ENCODE measurements around the gene PREX1. TPM values are rescaled to one million over a fixed set of nuclear protein-coding genes. Genes with fewer than 3 reads are reported as not detected.

PREX1 gene
- total RNA-seq, 1 donor from 2014 or later: 66.0 TPM

DNA sequence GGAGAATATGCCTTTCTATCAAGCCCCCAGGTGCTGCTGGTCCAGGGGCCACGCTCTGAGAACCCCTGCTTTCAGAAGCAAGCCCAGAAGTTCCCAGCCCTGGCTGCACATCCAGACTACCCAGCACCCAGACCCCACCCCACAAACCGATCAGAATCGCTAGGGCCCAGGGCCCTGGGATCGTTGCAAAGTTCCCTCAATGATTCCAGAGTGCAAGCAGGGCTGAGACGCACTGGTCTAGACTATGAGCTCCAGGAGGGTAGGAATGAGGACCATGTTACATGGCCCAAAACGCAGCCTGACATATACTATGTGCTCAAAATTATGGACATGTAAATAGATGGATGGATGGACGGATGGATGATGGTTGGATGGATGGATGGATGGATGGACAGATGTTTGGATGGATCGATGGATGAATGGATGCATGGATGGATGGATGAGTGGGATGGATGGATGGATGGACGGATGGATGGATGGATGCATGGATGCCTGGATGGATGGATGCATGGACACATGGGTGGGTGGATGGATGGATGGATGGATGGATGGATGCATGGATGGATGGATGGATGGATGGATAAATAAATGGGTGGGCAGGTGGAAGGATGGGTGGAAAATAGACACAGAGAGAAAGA lies 194.1 kb downstream of the PREX1 start:
- Histone ChIP-seq H3K9me3 (no peaks in the 10 kb centered on the region), H3K27me3 (no peaks in the 10 kb centered on the region), H3K36me3 (peaks cover 25% of the 10 kb centered on the region), H3K27ac (no peak overlapping the region), H3K4me3 (no peak overlapping the region), H3K4me1 (no peaks in the 10 kb centered on the region)
- DNase-seq: no peak
- TF ChIP-seq, protein P1, sequence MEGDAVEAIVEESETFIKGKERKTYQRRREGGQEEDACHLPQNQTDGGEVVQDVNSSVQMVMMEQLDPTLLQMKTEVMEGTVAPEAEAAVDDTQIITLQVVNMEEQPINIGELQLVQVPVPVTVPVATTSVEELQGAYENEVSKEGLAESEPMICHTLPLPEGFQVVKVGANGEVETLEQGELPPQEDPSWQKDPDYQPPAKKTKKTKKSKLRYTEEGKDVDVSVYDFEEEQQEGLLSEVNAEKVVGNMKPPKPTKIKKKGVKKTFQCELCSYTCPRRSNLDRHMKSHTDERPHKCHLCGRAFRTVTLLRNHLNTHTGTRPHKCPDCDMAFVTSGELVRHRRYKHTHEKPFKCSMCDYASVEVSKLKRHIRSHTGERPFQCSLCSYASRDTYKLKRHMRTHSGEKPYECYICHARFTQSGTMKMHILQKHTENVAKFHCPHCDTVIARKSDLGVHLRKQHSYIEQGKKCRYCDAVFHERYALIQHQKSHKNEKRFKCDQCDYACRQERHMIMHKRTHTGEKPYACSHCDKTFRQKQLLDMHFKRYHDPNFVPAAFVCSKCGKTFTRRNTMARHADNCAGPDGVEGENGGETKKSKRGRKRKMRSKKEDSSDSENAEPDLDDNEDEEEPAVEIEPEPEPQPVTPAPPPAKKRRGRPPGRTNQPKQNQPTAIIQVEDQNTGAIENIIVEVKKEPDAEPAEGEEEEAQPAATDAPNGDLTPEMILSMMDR (IDR thresholded peaks at IDR 0.05): no peak
- intact Hi-C loops (cut with DNase I): loop anchor here (10.0 kb wide), 1 partner anchor 849 kb away; the partner anchor contains the start of gene SULF2
- ATAC-seq: no peak

DNA sequence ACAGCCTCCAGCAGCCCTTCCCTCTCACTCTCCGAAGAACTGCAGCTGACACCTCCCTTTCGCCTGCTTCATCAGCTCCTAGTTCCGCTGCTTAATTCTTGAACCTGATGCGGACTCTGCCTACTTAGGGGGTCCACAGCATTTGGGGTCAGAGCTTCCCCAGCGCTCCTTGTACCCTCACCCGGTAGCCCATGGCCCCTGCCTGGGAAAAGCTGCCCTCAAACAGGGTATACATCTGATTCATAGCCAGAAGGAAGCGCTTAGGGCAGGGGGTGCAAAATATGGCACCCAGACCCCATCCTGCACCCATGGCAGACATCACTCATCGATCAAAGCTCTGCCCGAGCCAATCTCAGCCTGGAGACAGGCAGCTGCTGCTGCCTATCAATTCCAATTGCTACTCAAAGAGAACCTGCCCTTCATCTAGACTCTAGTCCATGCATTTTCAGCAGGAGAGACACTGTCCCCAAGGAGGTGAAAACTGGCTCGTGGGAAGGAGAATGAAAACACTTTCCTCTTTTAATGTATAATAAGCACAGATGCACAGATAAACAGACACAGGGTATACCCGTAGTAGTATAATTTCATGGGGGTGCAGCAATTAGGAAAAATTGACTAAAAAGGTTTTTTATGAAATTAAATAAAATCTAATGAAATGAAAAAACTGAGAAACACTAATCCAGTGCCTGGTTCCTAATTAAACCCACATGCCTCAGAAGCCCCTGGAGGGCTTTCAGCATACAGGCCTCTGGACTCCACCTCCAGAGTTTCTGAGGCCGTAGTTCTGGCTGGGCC lies 194.8 kb downstream of the PREX1 start:
- peaks cover 25% of the 10 kb centered on the region for H3K36me3 ChIP-seq
- no peaks in the 10 kb centered on the region for H3K27me3 ChIP-seq

DNA sequence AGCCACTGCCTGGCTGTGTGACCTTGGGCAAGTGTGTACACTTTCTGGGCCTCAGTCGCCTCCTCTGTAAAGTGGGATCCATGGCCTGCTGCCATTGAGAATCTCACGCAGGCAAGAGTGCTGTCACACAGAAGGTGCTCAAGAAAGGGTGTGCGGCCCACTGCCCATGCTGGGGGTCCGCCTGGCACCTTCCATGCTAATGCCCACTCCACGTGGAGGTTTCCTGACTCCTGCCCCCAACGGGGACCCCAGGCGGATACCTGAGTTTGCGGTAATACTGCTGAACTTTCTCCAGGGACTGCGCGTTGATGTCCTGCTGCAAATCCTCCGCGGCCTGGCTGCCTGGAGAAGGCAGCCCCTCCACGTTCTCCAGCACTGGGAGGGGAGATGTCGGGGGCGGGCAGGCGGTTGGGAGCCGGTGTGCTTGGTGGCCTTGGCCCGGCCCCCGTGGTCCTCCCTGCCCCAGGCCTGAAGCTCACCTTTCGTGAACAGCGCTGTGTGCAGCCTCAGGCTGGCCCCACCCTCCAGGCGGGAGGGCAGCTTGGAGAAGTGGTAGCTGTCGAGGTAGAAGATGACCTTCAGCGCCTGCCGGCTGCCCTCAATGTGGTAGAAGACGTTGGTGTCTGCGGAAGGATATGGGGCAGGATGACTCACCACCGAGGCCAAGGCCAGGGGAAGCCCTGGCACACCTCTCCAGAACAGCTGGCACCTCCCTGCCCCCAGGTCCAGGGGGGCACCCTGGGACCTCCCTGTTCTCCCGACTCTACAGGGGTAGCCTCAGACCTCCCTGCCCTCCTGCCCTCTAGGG lies 195.6 kb downstream of the PREX1 start:
- Histone ChIP-seq H3K4me3 (no peak overlapping the region), H3K27ac (no peak overlapping the region), H3K9me3 (no peaks in the 10 kb centered on the region), H3K4me1 (no peaks in the 10 kb centered on the region), H3K27me3 (no peaks in the 10 kb centered on the region), H3K36me3 (peaks cover 33% of the 10 kb centered on the region)
- TF ChIP-seq, protein P1 (IDR thresholded peaks at IDR 0.05): no peak
- ATAC-seq (no peak), DNase-seq (no peak)
- intact Hi-C loops (cut with DNase I): loop anchor here (10.0 kb wide), 1 partner anchor 847 kb away; the partner anchor contains the start of gene SULF2

More for the DNA sequence above, 194.8 kb downstream of the PREX1 start:
- no peak for DNase-seq
- Histone ChIP-seq H3K9me3 (no peaks in the 10 kb centered on the region), H3K4me3 (no peak overlapping the region), H3K27ac (no peak overlapping the region), H3K4me1 (no peaks in the 10 kb centered on the region)
- ATAC-seq: no peak
- intact Hi-C loops (cut with DNase I): loop anchor here (10.0 kb wide), 1 partner anchor 848 kb away; the partner anchor contains the start of gene SULF2
- TF ChIP-seq, protein P1 (IDR thresholded peaks at IDR 0.05): no peak

DNA sequence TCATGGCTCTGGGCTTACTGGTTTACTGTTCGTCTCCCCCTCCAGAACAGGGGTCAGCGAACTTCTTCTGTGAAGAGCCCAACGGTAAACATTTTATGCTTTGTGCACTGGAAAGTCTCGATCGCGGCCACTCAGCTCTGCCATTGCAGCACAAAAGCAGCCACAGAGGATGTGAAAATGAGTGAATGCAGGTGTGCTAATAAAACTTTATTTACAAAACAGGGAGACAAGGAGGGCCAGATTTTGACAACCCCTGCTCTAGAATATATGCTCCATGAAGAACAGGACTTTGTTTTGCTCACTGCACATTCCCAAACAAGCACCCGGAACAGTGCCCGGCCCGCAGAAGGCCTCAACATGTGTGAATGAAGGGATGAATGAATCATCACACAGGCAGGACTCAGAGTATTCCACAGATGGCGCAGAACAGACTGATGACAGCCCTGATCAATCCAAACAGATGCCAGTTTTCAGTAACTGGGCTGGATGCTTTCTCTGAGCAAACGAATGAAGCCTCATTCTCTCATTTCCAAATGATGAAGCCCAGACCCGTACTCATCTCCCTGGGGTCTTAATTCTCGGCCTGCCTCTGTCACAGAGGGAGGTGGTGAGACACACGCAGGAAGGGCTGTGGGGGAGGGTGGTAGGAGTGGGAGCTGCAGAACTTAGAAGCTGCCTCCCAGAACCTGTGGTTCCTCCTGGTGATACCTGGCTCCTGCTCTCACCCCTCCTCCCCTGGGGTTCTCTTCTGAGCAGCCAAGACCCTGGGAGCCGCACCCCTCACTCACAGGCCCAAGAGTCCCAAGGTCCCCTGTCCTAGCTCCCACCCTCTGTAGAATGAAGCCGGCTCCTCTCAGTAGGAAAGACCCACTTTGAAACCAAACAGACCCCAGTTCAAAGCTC lies 196.4 kb downstream of the PREX1 start:
- no peak for DNase-seq
- TF ChIP-seq, protein P1 (IDR thresholded peaks at IDR 0.05): no peak
- intact Hi-C loops (cut with DNase I): loop anchor here (10.0 kb wide), 1 partner anchor 847 kb away; the partner anchor contains the start of gene SULF2
- Histone ChIP-seq H3K27ac (no peak overlapping the region), H3K9me3 (no peaks in the 10 kb centered on the region), H3K4me3 (no peak overlapping the region), H3K36me3 (peaks cover 37% of the 10 kb centered on the region), H3K27me3 (no peaks in the 10 kb centered on the region), H3K4me1 (no peaks in the 10 kb centered on the region)
- no peak for ATAC-seq

All from upper lobe of right lung (tissue), 1 donor.